Stimulated activated effector memory CD8-positive, alpha-beta T cell treated with anti-CD3 and anti-CD28 coated beads, Interleukin-12 subunit alpha, Interleukin-12 subunit beta, amount 100 ng/mL, for 72 hours (primary cell): ENCODE data around the gene MICOS13.

Experiments used
- ATAC-seq: fragments of 150-1000 bp; cut with Tn5 transposase; 2 replicates; pipeline ENCODE4 v1.10.0; 2021
- DNase-seq, 2 donors: peaks; one replicate each; pipeline ENCODE4 v3.0.0; 2021 to 2022; ENCODE audit warnings: low spot score in 2 of 2
- H3K27ac Mint-ChIP-seq: one replicate; pipeline ENCODE4 v1.8.0; 2022; ENCODE audit warnings: mild to moderate bottlenecking, mixed read lengths
- H3K36me3 Mint-ChIP-seq: one replicate; pipeline ENCODE4 v1.8.0; 2022; ENCODE audit warnings: mild to moderate bottlenecking, mixed read lengths
- H3K4me1 Mint-ChIP-seq: one replicate; pipeline ENCODE4 v1.8.0; 2022; ENCODE audit warnings: mixed read lengths
- H3K4me3 Mint-ChIP-seq: one replicate; pipeline ENCODE4 v1.8.0; 2022; ENCODE audit warnings: mild to moderate bottlenecking, mixed read lengths
- H3K9me3 Mint-ChIP-seq: one replicate; pipeline ENCODE4 v1.8.0; 2022; ENCODE audit warnings: mixed read lengths

Gene MICOS13

DNA sequence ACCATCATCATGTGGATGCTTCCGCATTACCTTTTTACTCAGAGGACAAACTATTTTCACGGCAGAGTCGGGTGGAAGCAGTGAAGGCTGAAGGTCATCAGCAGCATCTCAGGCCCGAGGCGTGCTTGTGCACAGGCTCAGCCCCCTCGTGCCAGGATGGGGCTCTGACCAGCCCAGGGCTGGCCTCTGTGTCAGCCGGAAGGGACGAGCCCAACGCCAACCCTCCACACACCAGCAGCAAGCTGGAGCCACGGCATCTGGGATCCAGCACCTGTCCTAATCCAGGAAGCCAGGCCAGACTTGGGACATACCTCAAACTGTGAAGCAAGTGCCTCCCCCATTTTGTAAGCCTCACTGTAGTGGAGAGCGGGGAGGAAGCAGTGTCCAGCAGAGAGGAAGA is 11.1 kb downstream of the MICOS13 start:
- no peak overlapping the region for H3K4me3 Mint-ChIP-seq
- H3K9me3 Mint-ChIP-seq: no peaks in the 10 kb centered on the region
- H3K4me1 Mint-ChIP-seq: peaks cover 5% of the 10 kb centered on the region
- DNase-seq (no peak), ATAC-seq (no peak)
- no peak overlapping the region for H3K27ac Mint-ChIP-seq
- H3K36me3 Mint-ChIP-seq: peaks cover 91% of the 10 kb centered on the region

DNA sequence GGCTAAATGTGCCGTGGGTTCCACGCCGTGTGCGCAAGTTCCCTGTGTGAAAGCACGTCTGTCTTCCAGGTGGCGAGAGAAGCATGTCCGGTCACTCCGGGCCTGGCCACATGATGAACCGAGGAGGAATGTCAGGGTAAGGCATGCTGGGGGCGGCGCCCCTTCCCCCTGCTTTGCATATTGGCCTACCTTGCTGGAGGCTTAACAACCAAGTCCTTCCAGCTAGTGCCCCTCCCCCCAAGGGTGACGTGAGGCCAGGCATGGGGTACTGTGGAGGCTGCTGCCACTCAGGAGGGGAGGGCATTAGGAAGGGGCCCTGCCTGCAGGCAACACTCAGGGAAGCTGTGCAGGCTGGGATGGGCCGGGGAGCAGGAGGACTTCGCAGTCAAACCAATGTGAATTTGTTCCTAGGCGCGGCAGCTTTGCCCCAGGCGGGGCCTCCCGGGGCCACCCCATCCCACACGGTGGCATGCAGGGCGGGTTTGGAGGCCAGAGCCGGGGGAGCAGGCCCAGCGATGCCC is 12.5 kb downstream of the MICOS13 start:
- H3K4me1 Mint-ChIP-seq: peaks cover 5% of the 10 kb centered on the region
- H3K4me3 Mint-ChIP-seq: no peak overlapping the region
- H3K36me3 Mint-ChIP-seq: peaks cover 99% of the 10 kb centered on the region
- peak overlapping the region; percentile 61 for H3K27ac Mint-ChIP-seq
- DNase-seq (no peak), ATAC-seq (no peak)
- H3K9me3 Mint-ChIP-seq: no peaks in the 10 kb centered on the region

DNA sequence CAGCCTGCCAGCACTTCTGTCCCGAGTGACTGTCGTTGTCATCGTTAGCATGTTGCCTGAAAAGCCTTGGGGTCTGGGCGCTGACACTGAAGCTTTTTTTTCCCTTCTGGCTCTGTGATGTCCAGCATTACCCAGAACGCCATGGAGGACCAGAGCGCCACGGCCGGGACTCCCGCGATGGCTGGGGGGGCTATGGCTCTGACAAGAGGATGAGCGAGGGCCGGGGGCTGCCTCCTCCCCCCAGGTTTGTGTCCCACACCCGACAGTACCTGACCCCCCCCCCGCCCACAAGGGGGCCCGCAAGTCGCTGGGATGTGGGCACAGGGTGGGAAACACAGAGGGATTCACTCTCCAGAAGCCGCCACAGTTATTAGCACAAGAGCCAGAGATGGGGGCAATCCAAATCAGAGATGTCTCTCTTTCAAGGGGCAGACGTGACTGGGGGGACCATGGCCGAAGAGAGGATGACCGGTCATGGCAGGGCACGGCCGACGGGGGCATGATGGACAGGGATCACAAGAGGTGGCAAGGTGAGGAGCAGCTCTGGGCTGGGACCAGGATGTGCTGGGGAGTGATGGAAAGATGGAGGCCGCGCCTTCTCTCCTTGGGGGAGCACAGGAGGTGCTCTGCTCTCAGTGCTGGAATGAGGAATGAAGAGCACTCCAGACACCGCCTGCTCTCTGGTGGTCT is 13.2 kb downstream of the MICOS13 start:
- DNase-seq (no peak), ATAC-seq (no peak)
- Mint-ChIP-seq H3K4me3 (no peak overlapping the region), H3K4me1 (peaks cover 5% of the 10 kb centered on the region), H3K9me3 (no peaks in the 10 kb centered on the region), H3K27ac (peak overlapping the region; percentile 61), H3K36me3 (peaks cover 100% of the 10 kb centered on the region)

DNA sequence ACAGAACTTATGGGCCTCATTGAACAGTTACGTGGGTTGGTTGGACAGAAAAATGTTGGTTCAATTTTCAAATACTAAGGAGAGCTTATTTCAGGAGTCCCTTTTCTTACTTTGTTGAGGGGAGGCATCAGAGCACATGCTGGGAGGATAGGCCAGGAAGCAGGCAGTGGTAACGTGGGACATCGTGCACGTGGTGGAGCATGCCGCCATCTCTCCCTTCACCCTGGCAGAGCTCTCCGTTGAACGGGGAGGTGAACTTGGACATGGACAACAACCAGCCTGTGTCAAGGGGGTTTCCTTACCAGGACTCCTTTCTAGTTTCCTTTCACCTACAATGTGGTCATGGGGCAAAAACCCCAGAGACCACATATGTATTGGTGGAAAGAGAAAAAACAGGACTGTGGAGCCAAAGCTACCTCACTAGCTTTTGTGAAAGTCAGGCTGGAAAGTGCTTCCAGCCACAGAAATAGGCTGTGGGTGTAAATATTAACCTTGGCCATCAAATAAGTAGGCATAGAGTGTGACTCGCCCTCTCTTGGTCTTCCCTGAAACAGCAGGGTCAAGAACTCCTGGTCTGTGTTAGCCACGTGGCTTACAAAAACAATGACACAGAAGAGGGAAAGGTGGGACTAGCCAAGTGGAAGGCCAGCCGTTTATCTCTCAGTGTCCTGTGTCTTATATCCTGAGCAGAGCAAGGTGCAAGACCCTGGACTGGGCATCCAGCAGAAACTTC is 14.4 kb downstream of the MICOS13 start:
- DNase-seq (no peak), ATAC-seq (peak; percentile 38)
- peak overlapping the region; percentile 71 for H3K27ac Mint-ChIP-seq
- peaks cover 100% of the 10 kb centered on the region for H3K36me3 Mint-ChIP-seq
- no peaks in the 10 kb centered on the region for H3K9me3 Mint-ChIP-seq
- peaks cover 5% of the 10 kb centered on the region for H3K4me1 Mint-ChIP-seq
- no peak overlapping the region for H3K4me3 Mint-ChIP-seq

DNA sequence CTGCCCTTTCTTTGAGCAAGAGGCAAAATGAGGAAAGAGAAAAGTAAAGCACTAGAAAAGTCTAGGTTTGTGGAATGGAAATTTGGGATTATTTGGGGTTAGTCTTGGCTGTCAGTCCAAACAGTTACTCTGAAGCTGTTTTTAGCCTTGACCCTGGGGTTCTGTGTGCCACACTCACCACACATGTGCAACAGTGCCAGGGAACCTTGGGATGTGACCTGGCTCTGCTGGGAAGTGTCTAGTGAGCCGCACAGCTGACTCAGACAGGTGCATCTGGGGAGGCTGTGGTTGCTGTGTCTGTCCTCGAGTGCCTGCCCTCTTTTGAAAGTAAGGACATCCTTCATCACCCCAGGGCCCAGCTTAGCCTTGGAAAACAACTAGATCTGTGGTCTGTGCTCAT is 15.8 kb downstream of the MICOS13 start:
- Mint-ChIP-seq H3K9me3 (no peaks in the 10 kb centered on the region), H3K4me1 (peaks cover 5% of the 10 kb centered on the region), H3K36me3 (peaks cover 100% of the 10 kb centered on the region), H3K27ac (no peak overlapping the region), H3K4me3 (no peak overlapping the region)
- DNase-seq (no peak), ATAC-seq (no peak)

DNA sequence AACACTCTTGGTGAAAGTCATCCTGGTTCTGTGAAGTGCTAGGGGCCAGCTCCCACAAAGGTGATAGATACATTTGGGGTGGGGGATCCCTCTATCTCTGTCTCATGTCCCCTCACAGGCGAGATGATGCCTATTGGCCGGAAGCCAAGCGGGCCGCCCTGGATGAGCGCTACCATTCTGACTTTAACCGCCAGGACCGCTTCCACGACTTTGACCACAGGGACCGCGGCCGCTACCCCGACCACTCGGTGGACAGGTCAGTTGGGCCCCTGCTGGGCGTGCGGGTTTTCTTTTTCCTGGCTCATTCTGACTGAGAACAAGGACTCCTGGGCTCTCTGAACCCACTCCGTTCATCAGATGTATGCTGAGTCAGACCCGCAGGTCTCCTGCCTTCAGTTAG is 16.4 kb downstream of the MICOS13 start:
- DNase-seq (no peak), ATAC-seq (no peak)
- peaks cover 100% of the 10 kb centered on the region for H3K36me3 Mint-ChIP-seq
- peaks cover 5% of the 10 kb centered on the region for H3K4me1 Mint-ChIP-seq
- no peaks in the 10 kb centered on the region for H3K9me3 Mint-ChIP-seq
- H3K4me3 Mint-ChIP-seq: no peak overlapping the region
- no peak overlapping the region for H3K27ac Mint-ChIP-seq

DNA sequence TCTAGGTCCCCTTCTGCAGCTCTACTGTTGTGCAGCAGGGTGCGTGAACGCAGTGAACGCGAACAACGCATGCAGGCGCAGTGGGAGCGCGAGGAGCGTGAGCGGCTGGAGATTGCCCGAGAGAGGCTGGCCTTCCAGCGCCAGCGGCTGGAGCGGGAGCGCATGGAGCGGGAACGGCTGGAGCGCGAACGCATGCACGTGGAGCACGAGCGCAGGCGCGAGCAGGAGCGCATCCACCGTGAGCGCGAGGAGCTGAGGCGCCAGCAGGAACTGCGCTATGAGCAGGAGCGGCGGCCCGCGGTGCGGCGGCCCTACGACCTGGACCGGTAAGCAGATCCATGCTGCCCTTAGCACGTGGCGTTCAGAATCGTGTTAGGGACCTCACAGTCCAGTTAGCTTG is 18.8 kb downstream of the MICOS13 start:
- Mint-ChIP-seq H3K27ac (no peak overlapping the region), H3K36me3 (peaks cover 100% of the 10 kb centered on the region), H3K9me3 (no peaks in the 10 kb centered on the region), H3K4me3 (no peak overlapping the region), H3K4me1 (peaks cover 5% of the 10 kb centered on the region)
- ATAC-seq: no peak
- no peak for DNase-seq

DNA sequence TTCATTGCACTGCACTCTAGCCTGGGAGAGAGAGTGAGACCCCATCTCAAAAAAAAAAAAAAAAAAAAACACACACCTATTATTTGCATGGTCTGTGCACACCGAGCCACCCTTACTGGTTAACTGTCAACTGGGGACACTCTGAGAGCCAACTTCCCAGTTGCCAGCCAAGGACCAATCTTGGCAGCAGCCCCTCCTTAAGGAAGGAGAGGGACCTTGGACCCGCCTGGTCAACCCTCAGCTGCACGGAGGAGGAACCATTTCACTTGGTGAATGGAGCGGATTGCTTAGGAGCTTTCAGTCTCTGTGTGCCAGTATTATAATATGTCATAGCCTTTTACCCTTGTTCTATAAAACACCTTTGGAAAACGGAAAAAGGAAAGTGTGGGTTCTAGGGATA is 24.9 kb downstream of the MICOS13 start:
- peaks cover 100% of the 10 kb centered on the region for H3K36me3 Mint-ChIP-seq
- H3K9me3 Mint-ChIP-seq: no peaks in the 10 kb centered on the region
- H3K27ac Mint-ChIP-seq: no peak overlapping the region
- DNase-seq (no peak), ATAC-seq (no peak)
- no peak overlapping the region for H3K4me3 Mint-ChIP-seq
- H3K4me1 Mint-ChIP-seq: no peaks in the 10 kb centered on the region

DNA sequence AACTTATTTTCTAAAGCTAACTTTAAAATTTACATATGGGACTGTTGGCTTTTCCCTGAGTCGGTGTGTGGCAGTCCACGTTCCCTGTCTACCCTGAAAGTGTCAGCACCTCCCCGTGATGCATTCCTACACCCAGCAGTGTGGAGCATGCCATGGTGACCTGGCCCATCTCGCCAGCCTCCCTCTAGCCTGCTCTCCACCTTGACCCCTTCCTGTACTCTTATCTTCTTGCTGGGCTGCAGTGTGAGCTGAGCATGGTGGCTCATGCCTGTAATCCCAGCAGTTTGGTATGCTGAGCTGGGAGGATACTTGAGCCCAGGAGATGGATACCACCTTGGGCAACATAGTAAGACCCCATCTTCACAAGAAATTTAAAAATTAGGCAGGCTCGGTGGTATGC is 25.4 kb downstream of the MICOS13 start:
- peaks cover 100% of the 10 kb centered on the region for H3K36me3 Mint-ChIP-seq

DNA sequence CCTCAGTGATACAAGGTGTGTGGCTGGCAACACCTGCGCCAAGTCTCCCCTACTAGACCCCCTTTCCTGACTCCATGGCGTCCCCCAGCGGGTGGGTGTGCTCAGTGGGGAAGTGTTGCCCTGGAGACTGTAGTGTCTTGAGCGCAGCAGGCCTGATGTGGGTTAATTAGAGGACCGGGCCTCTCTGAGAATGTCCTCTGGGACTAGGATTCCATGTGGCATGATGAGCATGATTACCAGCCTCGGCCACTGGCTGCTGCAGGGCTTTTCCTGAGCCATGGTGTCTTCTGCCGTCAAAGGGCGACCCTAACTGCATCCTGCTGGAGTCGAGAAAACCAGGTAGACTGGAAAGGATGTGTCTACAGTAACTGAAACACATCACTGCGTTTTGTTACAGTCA is 28.1 kb downstream of the MICOS13 start:
- H3K9me3 Mint-ChIP-seq: no peaks in the 10 kb centered on the region
- no peak for ATAC-seq
- peak overlapping the region; percentile 70 for H3K27ac Mint-ChIP-seq
- no peak for DNase-seq
- peaks cover 1% of the 10 kb centered on the region for H3K4me1 Mint-ChIP-seq
- H3K4me3 Mint-ChIP-seq: no peak overlapping the region
- peaks cover 96% of the 10 kb centered on the region for H3K36me3 Mint-ChIP-seq

More for the DNA sequence above, 25.4 kb downstream of the MICOS13 start:
- DNase-seq (no peak), ATAC-seq (no peak)
- Mint-ChIP-seq H3K27ac (no peak overlapping the region), H3K4me3 (no peak overlapping the region), H3K4me1 (no peaks in the 10 kb centered on the region), H3K9me3 (no peaks in the 10 kb centered on the region)

DNA sequence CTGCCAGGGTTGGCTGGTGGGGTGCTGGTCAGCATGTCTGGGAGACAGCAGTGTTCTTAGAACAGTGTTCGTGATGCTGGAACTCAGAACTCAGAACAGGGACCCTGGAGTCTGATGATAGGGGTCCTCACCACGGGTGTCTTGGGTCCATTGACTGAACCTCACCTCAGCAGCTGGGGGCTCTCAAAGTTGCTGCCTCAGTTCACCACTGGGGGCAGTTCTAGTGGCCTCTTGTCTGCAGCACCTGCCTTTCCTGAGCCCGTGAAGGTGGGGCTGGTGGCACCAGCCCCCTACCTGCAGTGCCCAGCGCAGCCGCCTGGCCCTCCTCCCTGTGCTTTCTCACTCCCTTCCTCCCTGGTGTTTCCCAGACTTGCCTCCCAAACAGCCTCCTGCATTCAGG is 29.0 kb downstream of the MICOS13 start:
- no peak overlapping the region for H3K4me3 Mint-ChIP-seq
- DNase-seq (no peak), ATAC-seq (no peak)
- H3K36me3 Mint-ChIP-seq: peaks cover 96% of the 10 kb centered on the region
- H3K9me3 Mint-ChIP-seq: no peaks in the 10 kb centered on the region
- no peak overlapping the region for H3K27ac Mint-ChIP-seq
- H3K4me1 Mint-ChIP-seq: peaks cover 10% of the 10 kb centered on the region

DNA sequence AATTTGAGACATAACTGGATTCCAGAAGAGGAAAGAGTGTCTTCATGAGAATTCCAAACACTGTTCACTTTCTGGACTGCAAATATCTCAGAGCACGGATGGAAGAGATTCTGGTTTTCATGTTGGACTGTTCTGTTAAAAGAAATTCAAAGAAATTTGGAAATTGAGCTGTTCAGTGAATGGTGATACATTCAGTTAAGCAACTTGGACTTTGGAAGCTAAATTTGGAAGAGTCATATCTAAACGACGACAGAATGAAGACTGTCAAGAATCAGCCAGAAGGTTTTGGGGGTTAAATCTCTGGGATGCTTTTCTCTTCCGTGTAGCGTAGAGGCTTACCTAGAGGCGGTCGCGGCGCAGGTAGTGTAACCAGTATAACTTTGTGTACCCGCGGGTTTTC is 31.9 kb downstream of the MICOS13 start:
- peaks cover 96% of the 10 kb centered on the region for H3K36me3 Mint-ChIP-seq
- no peak overlapping the region for H3K4me3 Mint-ChIP-seq
- peak overlapping the region; percentile 64 for H3K27ac Mint-ChIP-seq
- ATAC-seq (no peak), DNase-seq (no peak)
- H3K9me3 Mint-ChIP-seq: no peaks in the 10 kb centered on the region
- peaks cover 28% of the 10 kb centered on the region for H3K4me1 Mint-ChIP-seq

DNA sequence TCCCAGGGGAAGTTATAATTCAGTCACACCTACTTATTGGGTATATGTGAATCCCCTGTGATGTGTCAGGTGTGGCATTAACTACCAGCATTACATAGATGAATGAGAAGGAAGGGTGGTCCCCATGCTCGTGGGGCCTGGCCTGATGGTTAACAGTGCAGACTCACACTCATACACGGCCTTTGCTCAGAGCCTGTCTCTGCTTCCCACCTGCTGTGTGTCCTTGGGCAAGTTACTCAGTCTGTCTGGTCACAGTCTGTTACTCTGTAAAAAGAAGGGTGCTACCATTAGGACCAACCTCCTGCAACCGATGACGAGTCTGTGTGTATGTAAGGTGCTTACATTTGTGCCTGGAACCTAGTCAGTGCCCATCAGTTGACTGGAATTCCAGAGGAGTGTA is 33.6 kb downstream of the MICOS13 start:
- H3K9me3 Mint-ChIP-seq: no peaks in the 10 kb centered on the region
- no peak overlapping the region for H3K4me3 Mint-ChIP-seq
- no peak for DNase-seq
- H3K27ac Mint-ChIP-seq: peak overlapping the region; percentile 82
- ATAC-seq: no peak
- H3K36me3 Mint-ChIP-seq: peaks cover 96% of the 10 kb centered on the region
- H3K4me1 Mint-ChIP-seq: peaks cover 29% of the 10 kb centered on the region

DNA sequence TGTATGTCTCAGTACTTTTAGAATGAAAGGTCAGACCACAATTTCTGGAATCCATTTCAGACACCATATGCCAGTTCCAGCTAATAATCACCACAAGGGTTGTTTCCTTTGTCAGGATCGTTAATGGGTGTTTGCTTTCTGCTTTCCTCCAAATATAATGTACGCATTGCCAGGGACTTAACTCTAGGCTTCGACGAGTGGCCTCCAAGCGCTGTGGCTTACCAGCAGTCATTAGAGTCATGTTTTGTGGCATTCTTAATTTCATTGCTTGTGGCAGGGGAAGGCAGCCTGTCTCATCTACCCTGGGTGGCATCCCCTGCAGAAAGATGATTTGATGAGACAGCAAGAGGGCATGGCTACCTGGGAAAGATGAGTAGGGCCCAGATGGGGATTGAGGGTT is 34.9 kb downstream of the MICOS13 start:
- H3K27ac Mint-ChIP-seq: peak overlapping the region; percentile 82
- ATAC-seq (no peak), DNase-seq (no peak)
- H3K4me3 Mint-ChIP-seq: no peak overlapping the region
- H3K9me3 Mint-ChIP-seq: no peaks in the 10 kb centered on the region
- H3K36me3 Mint-ChIP-seq: peaks cover 96% of the 10 kb centered on the region
- peaks cover 36% of the 10 kb centered on the region for H3K4me1 Mint-ChIP-seq

DNA sequence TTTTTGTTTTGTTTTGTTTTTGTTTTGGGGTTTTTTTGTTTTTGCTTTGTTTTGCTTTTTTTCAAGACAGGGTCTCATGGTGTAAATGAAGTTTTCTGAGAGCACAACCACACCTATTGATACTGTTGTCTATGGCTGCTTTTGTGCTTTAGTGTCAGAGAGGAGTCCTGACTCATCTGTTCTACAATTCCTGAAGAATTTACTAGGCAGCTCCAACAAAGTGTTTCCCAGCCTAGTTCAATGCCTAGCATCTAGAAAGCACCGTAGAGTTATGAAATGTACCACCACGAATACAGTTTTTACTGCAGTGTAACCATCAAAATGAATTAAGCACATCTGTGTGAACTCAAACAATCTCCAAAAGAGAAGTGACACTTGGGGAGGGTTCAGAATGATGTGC is 36.3 kb downstream of the MICOS13 start:
- ATAC-seq: no peak
- Mint-ChIP-seq H3K4me3 (no peak overlapping the region), H3K36me3 (peaks cover 98% of the 10 kb centered on the region), H3K9me3 (no peaks in the 10 kb centered on the region), H3K4me1 (peaks cover 42% of the 10 kb centered on the region), H3K27ac (no peak overlapping the region)
- DNase-seq: no peak

DNA sequence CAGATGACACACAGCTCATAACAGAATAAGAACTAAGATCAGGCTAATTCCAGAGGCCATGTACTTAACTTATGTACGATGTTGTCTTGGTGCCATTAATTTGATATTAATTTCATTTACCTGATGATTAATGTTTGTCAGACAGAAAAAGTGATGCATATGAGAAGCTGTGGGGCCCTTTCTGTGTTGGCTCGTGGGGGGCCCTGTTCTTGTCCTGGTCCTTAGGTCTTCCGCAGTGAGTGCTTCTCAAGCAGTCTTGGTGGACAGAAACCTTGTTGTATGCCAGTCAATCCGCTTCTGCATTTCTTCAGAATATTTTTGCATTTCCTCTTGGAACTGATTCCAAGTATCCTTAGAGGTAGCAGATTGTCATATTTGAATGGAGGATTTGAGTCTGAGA is 37.3 kb downstream of the MICOS13 start:
- Mint-ChIP-seq H3K36me3 (peaks cover 100% of the 10 kb centered on the region), H3K4me3 (no peak overlapping the region), H3K27ac (no peak overlapping the region), H3K4me1 (peaks cover 42% of the 10 kb centered on the region), H3K9me3 (no peaks in the 10 kb centered on the region)
- no peak for ATAC-seq
- no peak for DNase-seq
